K562 (cell line): ENCODE data around the gene WDR86. TPM values are rescaled to one million over a fixed set of nuclear protein-coding genes. Genes with fewer than 3 reads are reported as not detected.

Experiments
- ATAC-seq: fragments of 200-7000 bp; cut with Tn5 transposase; 3 replicates; pipeline ENCODE4 v1.9.1; 2020; ENCODE audit warnings: moderate library complexity
- BruUV-seq: library from RNA; stranded (reverse); fragments of 400-500 nt; replicated peaks from 2 replicates; lab custom pipeline; 2021; lab: Mats Ljungman, UMichigan
- CTCF ChIA-PET: fragments of 300-600 bp; formaldehyde crosslinking; extraction: SDS; loops from one replicate; lab custom pipeline; 2021; ENCODE audit warnings: low intra/inter-chr PET ratio; lab: Yijun Ruan, JAX
- POLR2A ChIA-PET: fragments of 300-600, 350-650 bp; sonication (Branson Sonifier 250); formaldehyde crosslinking; extraction: SDS; loops from one replicate; lab custom pipeline; 2021; ENCODE audit warnings: antibody characterized with exemption, inconsistent platforms; lab: Yijun Ruan, JAX
- DNase-seq, 4 experiments: peaks; one replicate each; pipeline versions ENCODE4 v3.0.0 to v3.0.0-alpha.2; 2011 to 2018; ENCODE audit warnings: low spot score in 3 of 4, mixed read lengths in 3 of 4; ENCODE audit errors: extremely low read depth in 1 of 4
- FAIRE-seq: peaks from 2 replicates; lab custom pipeline; 2011; peaks lifted over from hg19 to GRCh38; lab: Jason Lieb, UNC
- H2AFZ ChIP-seq: 2 replicates; pipeline ENCODE4 v1.6.0; 2011; ENCODE audit warnings: low read depth, low read length, control low read depth, inconsistent platforms
- H3K27ac ChIP-seq: fragments of 200-600 bp; 3 replicates; pipeline ENCODE4 v1.8.0; 2011; ENCODE audit warnings: low read depth, mild to moderate bottlenecking, control low read depth, inconsistent platforms, low read length, moderate library complexity, mixed read lengths; ENCODE audit errors: extremely low read depth
- H3K27me3 ChIP-seq, 2 experiments: fragments of 300-600 bp in 1 of 2; 2 replicates in 1 of 2; 3 replicates in 1 of 2; pipeline versions ENCODE4 v1.6.0 to v1.8.0; 2011; ENCODE audit warnings: inconsistent platforms in 2 of 2, low read length in 2 of 2, mild to moderate bottlenecking in 1 of 2, mixed read lengths in 1 of 2, moderate library complexity in 1 of 2; ENCODE audit not compliant: control insufficient read depth in 2 of 2, insufficient read depth in 2 of 2
- H3K36me3 ChIP-seq: fragments of 300-600 bp; 3 replicates; pipeline ENCODE4 v1.8.0; 2011; ENCODE audit warnings: mild to moderate bottlenecking, low read length, inconsistent platforms; ENCODE audit not compliant: control insufficient read depth, insufficient read depth
- H3K4me1 ChIP-seq, 2 experiments: fragments of 200-600 bp in 1 of 2; replicated peaks in 1 of 2; 2 replicates in 1 of 2; 3 replicates in 1 of 2; pipeline versions ENCODE4 v1.5.1 to v1.8.0; 2011; ENCODE audit warnings: inconsistent platforms in 2 of 2, low read length in 2 of 2, mild to moderate bottlenecking in 1 of 2, mixed read lengths in 1 of 2, moderate library complexity in 1 of 2; ENCODE audit not compliant: control insufficient read depth in 2 of 2, insufficient read depth in 2 of 2
- H3K4me2 ChIP-seq: 2 replicates; pipeline ENCODE4 v1.6.1; 2011; ENCODE audit warnings: low read length, control low read depth, inconsistent platforms, mixed read lengths; ENCODE audit not compliant: insufficient read depth
- H3K4me3 ChIP-seq: fragments of 200-600 bp; sonication (generic), shearing (Covaris generic); 2 replicates; pipeline ENCODE4 v1.5.1; 2016; ENCODE audit warnings: control low read depth, inconsistent platforms
- H3K79me2 ChIP-seq: fragments of 200-600 bp; 3 replicates; pipeline ENCODE4 v1.8.0; 2011; ENCODE audit warnings: low read length, inconsistent platforms; ENCODE audit not compliant: control insufficient read depth, insufficient read depth
- H3K9ac ChIP-seq, 2 experiments: 2 replicates each; pipeline versions ENCODE4 v1.6.0 to v1.6.1; 2011; ENCODE audit warnings: low read depth in 2 of 2, low read length in 2 of 2, control low read depth in 1 of 2, inconsistent platforms in 1 of 2, mild to moderate bottlenecking in 1 of 2, mixed read lengths in 1 of 2; ENCODE audit not compliant: insufficient read depth in 1 of 2
- H3K9me1 ChIP-seq: one replicate; pipeline ENCODE4 v1.6.0; 2011; ENCODE audit warnings: inconsistent platforms, mild to moderate bottlenecking, low read length, moderate library complexity; ENCODE audit not compliant: control insufficient read depth, insufficient read depth
- H3K9me3 ChIP-seq: replicated peaks from 2 replicates; pipeline ENCODE4 v1.5.1; 2011; ENCODE audit warnings: low read depth, low read length, inconsistent platforms; ENCODE audit not compliant: control insufficient read depth, insufficient read depth
- H4K20me1 ChIP-seq: replicated peaks from 2 replicates; pipeline ENCODE4 v1.6.1; 2011; ENCODE audit warnings: low read length, inconsistent platforms, mixed read lengths; ENCODE audit not compliant: control insufficient read depth, insufficient read depth
- EZH2 ChIP-seq: IDR thresholded peaks from 2 replicates; pipeline ENCODE4 v1.6.1; 2012; ENCODE audit warnings: low read depth, mild to moderate bottlenecking, inconsistent platforms, low read length, borderline replicate concordance
- MXI1 ChIP-seq: IDR thresholded peaks from 2 replicates; pipeline ENCODE4 v1.6.1; 2011; ENCODE audit warnings: low read depth, mild to moderate bottlenecking, improper control_type of control experiment, low read length
- MYC ChIP-seq, 2 experiments: fragments of 250-450 bp in 1 of 2; sonication (Bioruptor Pico) in 1 of 2; IDR thresholded peaks; 2 replicates each; pipeline versions ENCODE4 v1.5.1 to v1.6.1; 2012 to 2021; ENCODE audit warnings: low read depth in 2 of 2, borderline replicate concordance in 1 of 2, improper control_type of control experiment in 1 of 2, low read length in 1 of 2, mild to moderate bottlenecking in 1 of 2, moderate library complexity in 1 of 2
- SNIP1 ChIP-seq: fragments of 450-650 bp; IDR thresholded peaks from 2 replicates; pipeline ENCODE4 v1.7.1; 2017; ENCODE audit warnings: low read depth, mild to moderate bottlenecking
- ZEB2 ChIP-seq: fragments of 450-650 bp; IDR thresholded peaks from 2 replicates; pipeline ENCODE4 v1.6.1; 2016
- WGBS: fragments of 100-300 bp; shearing (Covaris generic); methylation state at CpG from one replicate; pipeline ENCODE4 v1.1.6; 2016; ENCODE audit warnings: low coverage, mixed read lengths; ENCODE audit not compliant: insufficient coverage; ENCODE audit errors: missing lambda C conversion rate; 5-methylcytosine and 5-hydroxymethylcytosine counted together
- in situ Hi-C: fragments of 300-500 bp; cut with MboI; formaldehyde crosslinking; loops from 4 replicates; pipeline ENCODE4 v1.15.0; 2018; ENCODE audit warnings: inconsistent platforms, mixed read lengths
- intact Hi-C: fragments of 100-400 bp; cut with micrococcal nuclease; formaldehyde crosslinking; loops from 2 replicates; pipeline ENCODE4 v1.14.2; 2022
- polyA plus RNA-seq, 8 experiments: library from polyadenylated mRNA; depleted of rRNA in 4 of 8; stranded (reverse) in 5 of 8; unstranded in 3 of 8; fragments of >200 nt; fragmentation: Nextera tagmentation in 2 of 8; fragmentation: Illumina TruSeq in 1 of 8; extraction: Ambion mirVana in 2 of 8; extraction: Trizol in 1 of 8; gene quantifications; 2 replicates each; pipeline versions ENCODE4 v1.2.1 to v1.2.3, GENCODE V29; 2011 to 2014; ENCODE audit warnings: inconsistent platforms in 1 of 8, missing spikeins in 1 of 8
- total RNA-seq, 7 experiments: library from RNA; depleted of rRNA in 6 of 7; stranded (reverse); fragments of >200 nt in 6 of 7; fragmentation: Illumina TruSeq in 2 of 7; extraction: Trizol in 2 of 7; gene quantifications; 2 replicates each; pipeline versions ENCODE4 v1.2.1 to v1.2.3, GENCODE V29; 2011 to 2021; ENCODE audit warnings: low replicate concordance in 1 of 7
- TF ChIP-seq, protein P1 (sequence below): fragments of 200-800 bp; sonication (Bioruptor generic); IDR thresholded peaks from 2 replicates; pipeline ENCODE4 v1.6.1; 2017; ENCODE audit warnings: missing genetic modification characterization, missing compliant biosample characterization
- TF ChIP-seq, protein P2 (sequence below): IDR thresholded peaks from 2 replicates; pipeline ENCODE4 v1.6.1; 2011; ENCODE audit warnings: borderline replicate concordance, low read depth, mild to moderate bottlenecking, moderate library complexity, low read length; ENCODE audit not compliant: insufficient read depth, poor library complexity, severe bottlenecking

The WDR86 gene
- total and polyA plus RNA-seq, 9 of the 15 experiments (the other 6 are each of a cell fraction or from before 2014, with no cell fraction given): 0.24 TPM; not detected in 8

DNA sequence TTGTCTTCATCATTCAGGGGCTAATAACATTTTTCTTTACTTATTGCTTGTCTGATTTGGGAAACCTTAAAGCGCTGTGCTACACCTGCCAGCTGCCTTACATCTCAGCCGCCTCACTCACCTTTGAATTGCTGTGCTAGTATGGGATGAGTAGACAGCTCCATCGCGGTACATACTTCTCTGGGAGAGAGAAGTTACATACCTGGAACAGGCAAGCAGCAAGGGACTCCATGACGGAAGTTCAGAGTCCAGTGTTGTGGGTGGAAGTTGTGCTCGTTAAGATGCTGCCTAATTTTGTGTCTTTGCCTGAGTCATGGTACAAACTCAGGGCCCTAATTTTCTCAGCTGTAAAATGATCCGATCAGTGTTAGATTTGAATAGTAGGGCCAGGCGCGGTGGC, 66.3 kb downstream of the WDR86 start:
- Histone ChIP-seq H3K79me2 (peaks cover 21% of the 10 kb centered on the region), H3K4me1 (peaks cover 5 to 9% of the 10 kb centered on the region in 2 experiments; a peak in 4 of 5 replicates), H3K27ac (no peak overlapping the region), H3K36me3 (peaks cover 39% of the 10 kb centered on the region), H3K9ac (no peak overlapping the region), H2AFZ (no peak overlapping the region), H3K9me3 (no peaks in the 10 kb centered on the region), H3K9me1 (no peaks in the 10 kb centered on the region), H3K27me3 (no peaks in the 10 kb centered on the region; a peak in 1 of 5 replicates), H3K4me3 (no peak overlapping the region), H3K4me2 (no peak overlapping the region), H4K20me1 (no peaks in the 10 kb centered on the region)
- DNase-seq (no peak), ATAC-seq (no peak), FAIRE-seq (no peak)
- CTCF ChIA-PET: no interaction called here
- 95% methylated on average over 9 of the region's 9 CpGs for WGBS
- intact Hi-C loops (no loop called here), in situ Hi-C loops (no loop called here)
- POLR2A ChIA-PET: interaction anchor here (1.9 kb wide), 1 partner anchor 9 kb away, joined by 7 read pairs; no protein-coding TSS in a partner anchor
- TF ChIP-seq, protein P1, sequence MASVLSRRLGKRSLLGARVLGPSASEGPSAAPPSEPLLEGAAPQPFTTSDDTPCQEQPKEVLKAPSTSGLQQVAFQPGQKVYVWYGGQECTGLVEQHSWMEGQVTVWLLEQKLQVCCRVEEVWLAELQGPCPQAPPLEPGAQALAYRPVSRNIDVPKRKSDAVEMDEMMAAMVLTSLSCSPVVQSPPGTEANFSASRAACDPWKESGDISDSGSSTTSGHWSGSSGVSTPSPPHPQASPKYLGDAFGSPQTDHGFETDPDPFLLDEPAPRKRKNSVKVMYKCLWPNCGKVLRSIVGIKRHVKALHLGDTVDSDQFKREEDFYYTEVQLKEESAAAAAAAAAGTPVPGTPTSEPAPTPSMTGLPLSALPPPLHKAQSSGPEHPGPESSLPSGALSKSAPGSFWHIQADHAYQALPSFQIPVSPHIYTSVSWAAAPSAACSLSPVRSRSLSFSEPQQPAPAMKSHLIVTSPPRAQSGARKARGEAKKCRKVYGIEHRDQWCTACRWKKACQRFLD (CRISPR knock-in tag): no peak
- TF ChIP-seq MYC (IDR thresholded peaks at IDR 0.05; ENCODE audit: low read depth, low read length) (no peak), MYC (CRISPR knock-in tag; IDR thresholded peaks at IDR 0.05; ENCODE audit: borderline replicate concordance, low read depth) (no peak), ZEB2 (no peak), MXI1 (no peak), EZH2 (no peak), SNIP1 (no peak)
- TF ChIP-seq, protein P2, sequence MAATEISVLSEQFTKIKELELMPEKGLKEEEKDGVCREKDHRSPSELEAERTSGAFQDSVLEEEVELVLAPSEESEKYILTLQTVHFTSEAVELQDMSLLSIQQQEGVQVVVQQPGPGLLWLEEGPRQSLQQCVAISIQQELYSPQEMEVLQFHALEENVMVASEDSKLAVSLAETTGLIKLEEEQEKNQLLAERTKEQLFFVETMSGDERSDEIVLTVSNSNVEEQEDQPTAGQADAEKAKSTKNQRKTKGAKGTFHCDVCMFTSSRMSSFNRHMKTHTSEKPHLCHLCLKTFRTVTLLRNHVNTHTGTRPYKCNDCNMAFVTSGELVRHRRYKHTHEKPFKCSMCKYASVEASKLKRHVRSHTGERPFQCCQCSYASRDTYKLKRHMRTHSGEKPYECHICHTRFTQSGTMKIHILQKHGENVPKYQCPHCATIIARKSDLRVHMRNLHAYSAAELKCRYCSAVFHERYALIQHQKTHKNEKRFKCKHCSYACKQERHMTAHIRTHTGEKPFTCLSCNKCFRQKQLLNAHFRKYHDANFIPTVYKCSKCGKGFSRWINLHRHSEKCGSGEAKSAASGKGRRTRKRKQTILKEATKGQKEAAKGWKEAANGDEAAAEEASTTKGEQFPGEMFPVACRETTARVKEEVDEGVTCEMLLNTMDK: no peak
- no TSS peak for BruUV-seq
